ENCODE results near the gene NPFFR1.

DNA sequence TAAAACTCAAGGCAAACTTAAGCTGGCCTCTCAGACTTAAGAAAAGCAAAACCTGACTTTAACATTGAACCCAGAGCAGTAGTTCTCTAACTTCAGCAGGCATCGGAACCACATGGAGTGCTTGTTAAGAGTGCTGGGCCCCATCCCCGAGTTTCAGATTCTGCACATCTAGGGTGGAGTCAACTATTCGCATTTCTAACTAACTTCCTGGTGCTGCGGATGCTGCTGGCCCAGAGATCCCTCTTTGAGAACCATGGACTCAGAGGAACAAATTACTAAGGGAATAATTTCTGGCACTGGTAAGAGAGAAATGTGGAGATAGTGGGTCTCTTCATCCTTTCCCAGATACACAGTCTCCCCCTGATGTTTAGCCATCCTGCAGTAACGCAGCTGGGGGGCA lies 14.6 kb upstream of the NPFFR1 start:
- TF ChIP-seq, protein P1, sequence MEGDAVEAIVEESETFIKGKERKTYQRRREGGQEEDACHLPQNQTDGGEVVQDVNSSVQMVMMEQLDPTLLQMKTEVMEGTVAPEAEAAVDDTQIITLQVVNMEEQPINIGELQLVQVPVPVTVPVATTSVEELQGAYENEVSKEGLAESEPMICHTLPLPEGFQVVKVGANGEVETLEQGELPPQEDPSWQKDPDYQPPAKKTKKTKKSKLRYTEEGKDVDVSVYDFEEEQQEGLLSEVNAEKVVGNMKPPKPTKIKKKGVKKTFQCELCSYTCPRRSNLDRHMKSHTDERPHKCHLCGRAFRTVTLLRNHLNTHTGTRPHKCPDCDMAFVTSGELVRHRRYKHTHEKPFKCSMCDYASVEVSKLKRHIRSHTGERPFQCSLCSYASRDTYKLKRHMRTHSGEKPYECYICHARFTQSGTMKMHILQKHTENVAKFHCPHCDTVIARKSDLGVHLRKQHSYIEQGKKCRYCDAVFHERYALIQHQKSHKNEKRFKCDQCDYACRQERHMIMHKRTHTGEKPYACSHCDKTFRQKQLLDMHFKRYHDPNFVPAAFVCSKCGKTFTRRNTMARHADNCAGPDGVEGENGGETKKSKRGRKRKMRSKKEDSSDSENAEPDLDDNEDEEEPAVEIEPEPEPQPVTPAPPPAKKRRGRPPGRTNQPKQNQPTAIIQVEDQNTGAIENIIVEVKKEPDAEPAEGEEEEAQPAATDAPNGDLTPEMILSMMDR (IDR thresholded peaks at IDR 0.05): no peak
- TF ChIP-seq EZH2 (IDR thresholded peaks at IDR 0.05): no peak
- no peak for TF ChIP-seq EZH2phosphoT487 (IDR thresholded peaks at IDR 0.05)

Measured in neural progenitor cell (in vitro differentiated cells).